Aorta (tissue), 5 donors: ENCODE measurements around the gene FBXO15. TPM values are rescaled to one million over a fixed set of nuclear protein-coding genes. Genes with fewer than 3 reads are reported as not detected.

Experiments used
- ATAC-seq: fragments of 200-7000 bp; cut with Tn5 transposase; one replicate; pipeline ENCODE4 v1.9.1; 2022; ENCODE audit warnings: moderate library complexity; ENCODE audit not compliant: low FRiP score
- DNase-seq, 2 donors: peaks; one replicate each; pipeline ENCODE4 v3.0.0-alpha.2; 2020
- H3K27ac ChIP-seq, 2 donors: one replicate each; pipeline ENCODE4 v1.5.1; 2013; ENCODE audit warnings: low read length in 2 of 2, mild to moderate bottlenecking in 2 of 2, moderate library complexity in 2 of 2, control low read depth in 1 of 2, inconsistent platforms in 1 of 2, low read depth in 1 of 2
- H3K27me3 ChIP-seq, 2 donors: one replicate each; pipeline ENCODE4 v1.6.1; 2013; ENCODE audit warnings: control low read depth in 1 of 2, low read length in 1 of 2, mild to moderate bottlenecking in 1 of 2, moderate library complexity in 1 of 2; ENCODE audit not compliant: insufficient read depth in 2 of 2, control insufficient read depth in 1 of 2
- H3K36me3 ChIP-seq, 2 donors: one replicate each; pipeline ENCODE4 v1.6.1; 2013; ENCODE audit warnings: control low read depth in 1 of 2, low read length in 1 of 2, mild to moderate bottlenecking in 1 of 2; ENCODE audit not compliant: insufficient read depth in 2 of 2, control insufficient read depth in 1 of 2
- H3K4me1 ChIP-seq, 2 donors: one replicate each; pipeline ENCODE4 v1.6.1; 2013; ENCODE audit warnings: low read length in 2 of 2, control low read depth in 1 of 2, mild to moderate bottlenecking in 1 of 2, moderate library complexity in 1 of 2; ENCODE audit not compliant: insufficient read depth in 2 of 2, control insufficient read depth in 1 of 2
- H3K4me3 ChIP-seq, 2 donors: one replicate each; pipeline ENCODE4 v1.5.1; 2013; ENCODE audit warnings: low read length in 2 of 2, control low read depth in 1 of 2, mild to moderate bottlenecking in 1 of 2
- H3K9me3 ChIP-seq: one replicate; pipeline ENCODE4 v1.6.1; 2013; ENCODE audit warnings: mild to moderate bottlenecking, low read length; ENCODE audit not compliant: control insufficient read depth
- WGBS, 2 donors: extraction: QIAGEN DNeasy Blood & Tissue Kit; methylation state at CpG; one replicate each; pipeline ENCODE4 v1.1.7; 2013; 5-methylcytosine and 5-hydroxymethylcytosine counted together
- intact Hi-C, 2 donors: fragments of 100-400 bp; cut with DNase I; formaldehyde crosslinking; loops; one replicate each; pipeline versions ENCODE4 v1.14.2 to v1.15.0; 2022
- polyA plus RNA-seq, 2 donors: library from polyadenylated mRNA; stranded (reverse); fragments of 200-250 nt; gene quantifications; one replicate each; pipeline ENCODE4 v1.2.3, GENCODE V29; 2013
- total RNA-seq, 2 donors: library from RNA; stranded (reverse); fragmentation: NEBNext Ultra II Directional; extraction: Animal tissue kit (Norgen Biotek cat#: 25700); gene quantifications; one replicate each; pipeline ENCODE4 v1.2.1, GENCODE V29; 2021
- donor health status: healthy with polysubstance abuse.
- donor health status: Bipolar disorder and iron deficiency.
- donor health status: DM: no; HTN: no; CAD: no.
- donor health status: DM: no; HTN: no; CAD: no.
- donor health status: DM: yes; HTN: yes; CAD: no.

FBXO15 gene
- total and polyA plus RNA-seq, 4 donors: 0.51 to 3.5 (median 0.52) TPM; not detected in 1

GRCh38 chr18:74131124-74131523 lies 16.5 kb downstream of the FBXO15 start:
- no peaks in the 10 kb centered on the region for H3K27me3 ChIP-seq
- no peak overlapping the region for H3K4me3 ChIP-seq
- WGBS, 2 donors: 85% methylated on average over 3 of the region's 3 CpGs
- H3K36me3 ChIP-seq: no peaks in the 10 kb centered on the region
- DNase-seq (no peak), ATAC-seq (no peak)
- intact Hi-C loops: no loop called here
- H3K9me3 ChIP-seq: no peaks in the 10 kb centered on the region
- no peak overlapping the region for H3K27ac ChIP-seq
- H3K4me1 ChIP-seq: no peaks in the 10 kb centered on the region

- ATAC-seq (no peak), DNase-seq (no peak)
- H3K4me1 ChIP-seq: no peaks in the 10 kb centered on the region
- WGBS, 2 donors: 56 to 62% methylated on average over 3 of the region's 3 CpGs
- H3K27me3 ChIP-seq: no peaks in the 10 kb centered on the region
- no peak overlapping the region for H3K27ac ChIP-seq
- no peaks in the 10 kb centered on the region for H3K36me3 ChIP-seq
- intact Hi-C loops: no loop called here
- no peaks in the 10 kb centered on the region for H3K9me3 ChIP-seq
- H3K4me3 ChIP-seq: no peak overlapping the region
These were observed 19.5 kb downstream of the FBXO15 start for GRCh38 chr18:74128159-74128558.

GRCh38 chr18:74126684-74127655 lies 20.7 kb downstream of the FBXO15 start:
- intact Hi-C loops: no loop called here
- Histone ChIP-seq H3K9me3 (no peaks in the 10 kb centered on the region), H3K27ac (no peak overlapping the region), H3K36me3 (no peaks in the 10 kb centered on the region), H3K4me3 (no peak overlapping the region), H3K4me1 (no peaks in the 10 kb centered on the region), H3K27me3 (peaks cover 0 to 2% of the 10 kb centered on the region in 2 donors)
- no peak for DNase-seq
- WGBS, 2 donors: 40 to 43% methylated on average over 10 of the region's 10 CpGs
- ATAC-seq: no peak

GRCh38 chr18:74124642-74125041 lies 23.0 kb downstream of the FBXO15 start:
- 43 to 55% methylated on average over 1 of the region's 1 CpG for WGBS, 2 donors
- intact Hi-C loops: no loop called here
- ATAC-seq (no peak), DNase-seq (no peak)
- H3K9me3 ChIP-seq: no peaks in the 10 kb centered on the region
- H3K27ac ChIP-seq: no peak overlapping the region
- no peaks in the 10 kb centered on the region for H3K36me3 ChIP-seq
- no peak overlapping the region for H3K4me3 ChIP-seq
- peaks cover 0 to 4% of the 10 kb centered on the region in 2 donors for H3K27me3 ChIP-seq
- no peaks in the 10 kb centered on the region for H3K4me1 ChIP-seq

GRCh38 chr18:74123200-74123599 lies 24.4 kb downstream of the FBXO15 start:
- Histone ChIP-seq H3K27me3 (peaks cover 0 to 4% of the 10 kb centered on the region in 2 donors), H3K4me3 (no peak overlapping the region), H3K27ac (no peak overlapping the region), H3K4me1 (no peaks in the 10 kb centered on the region), H3K36me3 (no peaks in the 10 kb centered on the region), H3K9me3 (no peaks in the 10 kb centered on the region)
- 88 to 96% methylated on average over 6 of the region's 6 CpGs for WGBS, 2 donors
- intact Hi-C loops: no loop called here
- ATAC-seq: no peak
- DNase-seq: no peak

- no peaks in the 10 kb centered on the region for H3K36me3 ChIP-seq
- H3K4me3 ChIP-seq: no peak overlapping the region
- peaks cover 0 to 2% of the 10 kb centered on the region in 2 donors for H3K27me3 ChIP-seq
- DNase-seq (no peak), ATAC-seq (no peak)
- intact Hi-C loops: loop anchor here in 1 of 2 donors (5.0 kb wide), 1 partner anchor 35 kb away; no protein-coding TSS in a partner anchor
- no peaks in the 10 kb centered on the region for H3K4me1 ChIP-seq
- no peaks in the 10 kb centered on the region for H3K9me3 ChIP-seq
- 13 to 16% methylated on average over 9 of the region's 9 CpGs for WGBS, 2 donors
- no peak overlapping the region for H3K27ac ChIP-seq
These were observed 30.7 kb downstream of the FBXO15 start for GRCh38 chr18:74116633-74117554.

GRCh38 chr18:74115046-74115445 lies 32.6 kb downstream of the FBXO15 start:
- 42 to 56% methylated on average over 4 of the region's 4 CpGs for WGBS, 2 donors
- no peak for ATAC-seq

GRCh38 chr18:74114116-74114515 lies 33.5 kb downstream of the FBXO15 start:
- H3K9me3 ChIP-seq: no peaks in the 10 kb centered on the region
- DNase-seq (no peak), ATAC-seq (no peak)
- no peak overlapping the region for H3K27ac ChIP-seq
- H3K36me3 ChIP-seq: no peaks in the 10 kb centered on the region
- WGBS, 2 donors: 39 to 46% methylated on average over 1 of the region's 1 CpG
- H3K4me1 ChIP-seq: no peaks in the 10 kb centered on the region
- intact Hi-C loops: no loop called here
- no peaks in the 10 kb centered on the region for H3K27me3 ChIP-seq
- H3K4me3 ChIP-seq: no peak overlapping the region

More at GRCh38 chr18:74115046-74115445, 32.6 kb downstream of the FBXO15 start:
- peaks cover 0 to 2% of the 10 kb centered on the region in 2 donors for H3K27me3 ChIP-seq
- no peaks in the 10 kb centered on the region for H3K9me3 ChIP-seq
- no peak for DNase-seq
- no peak overlapping the region for H3K4me3 ChIP-seq
- intact Hi-C loops: loop anchor here in 1 of 2 donors (5.0 kb wide), 1 partner anchor 33 kb away; no protein-coding TSS in a partner anchor
- no peaks in the 10 kb centered on the region for H3K36me3 ChIP-seq
- H3K4me1 ChIP-seq: no peaks in the 10 kb centered on the region
- no peak overlapping the region for H3K27ac ChIP-seq
